HEK293T (cell line): ENCODE results near the gene BRINP3.

ENCODE experiments used
- CTCF ChIA-PET: fragments of 350-600 bp; formaldehyde crosslinking; extraction: SDS; loops from one replicate; lab custom pipeline; 2021; ENCODE audit warnings: antibody characterized with exemption, inconsistent platforms; lab: Yijun Ruan, JAX
- POLR2A ChIA-PET: fragments of 350-600 bp; formaldehyde crosslinking; extraction: SDS; loops from one replicate; lab custom pipeline; 2020; ENCODE audit warnings: antibody characterized with exemption, inconsistent platforms; lab: Yijun Ruan, JAX
- DNase-seq: peaks from one replicate; pipeline ENCODE4 v3.0.0; 2012; ENCODE audit warnings: mixed read lengths; ENCODE audit errors: extremely low spot score
- ARNT ChIP-seq: fragments of 450-650 bp; IDR thresholded peaks from 2 replicates; pipeline ENCODE4 v1.6.1; 2017; ENCODE audit warnings: mild to moderate bottlenecking
- BHLHE40 ChIP-seq: fragments of 450-650 bp; IDR thresholded peaks from 2 replicates; pipeline ENCODE4 v1.6.1; 2016; ENCODE audit warnings: mild to moderate bottlenecking, moderate library complexity, borderline replicate concordance
- CTBP1 ChIP-seq: fragments of 450-650 bp; IDR thresholded peaks from 2 replicates; pipeline ENCODE4 v1.6.1; 2016; ENCODE audit warnings: borderline replicate concordance
- ELF4 ChIP-seq: fragments of 450-650 bp; IDR thresholded peaks from 2 replicates; pipeline ENCODE4 v1.6.1; 2017; ENCODE audit warnings: antibody characterized with exemption
- FOXA1 ChIP-seq: fragments of 450-650 bp; IDR thresholded peaks from 2 replicates; pipeline ENCODE4 v1.6.1; 2016; ENCODE audit warnings: mild to moderate bottlenecking
- FOXK2 ChIP-seq: fragments of 450-650 bp; IDR thresholded peaks from 2 replicates; pipeline ENCODE4 v1.6.1; 2016; ENCODE audit warnings: mild to moderate bottlenecking
- FOXM1 ChIP-seq: fragments of 450-650 bp; IDR thresholded peaks from 2 replicates; pipeline ENCODE4 v1.6.1; 2017; ENCODE audit warnings: mild to moderate bottlenecking, borderline replicate concordance
- HDGF ChIP-seq: fragments of 450-650 bp; IDR thresholded peaks from 2 replicates; pipeline ENCODE4 v1.6.1; 2017; ENCODE audit warnings: antibody characterized with exemption, borderline replicate concordance
- L3MBTL2 ChIP-seq: fragments of 450-650 bp; conservative IDR thresholded peaks from 2 replicates; pipeline ENCODE4 v1.6.1; 2016; ENCODE audit warnings: mild to moderate bottlenecking
- LEF1 ChIP-seq: fragments of 450-650 bp; IDR thresholded peaks from 2 replicates; pipeline ENCODE4 v1.6.1; 2017; ENCODE audit warnings: mild to moderate bottlenecking, borderline replicate concordance
- NFRKB ChIP-seq: fragments of 450-650 bp; IDR thresholded peaks from 2 replicates; pipeline ENCODE4 v1.6.1; 2016; ENCODE audit warnings: mild to moderate bottlenecking, moderate library complexity
- PKNOX1 ChIP-seq: fragments of 450-650 bp; IDR thresholded peaks from 2 replicates; pipeline ENCODE4 v1.6.1; 2016
- SP1 ChIP-seq: fragments of 450-650 bp; IDR thresholded peaks from 2 replicates; pipeline ENCODE4 v1.6.1; 2017
- SUZ12 ChIP-seq: fragments of 450-650 bp; IDR thresholded peaks from 2 replicates; pipeline ENCODE4 v1.6.1; 2016; ENCODE audit warnings: mild to moderate bottlenecking
- TARDBP ChIP-seq: fragments of 450-650 bp; IDR thresholded peaks from 2 replicates; pipeline ENCODE4 v1.6.1; 2016
- ZNF384 ChIP-seq: fragments of 450-650 bp; IDR thresholded peaks from 2 replicates; pipeline ENCODE4 v1.6.1; 2016

Gene BRINP3

DNA sequence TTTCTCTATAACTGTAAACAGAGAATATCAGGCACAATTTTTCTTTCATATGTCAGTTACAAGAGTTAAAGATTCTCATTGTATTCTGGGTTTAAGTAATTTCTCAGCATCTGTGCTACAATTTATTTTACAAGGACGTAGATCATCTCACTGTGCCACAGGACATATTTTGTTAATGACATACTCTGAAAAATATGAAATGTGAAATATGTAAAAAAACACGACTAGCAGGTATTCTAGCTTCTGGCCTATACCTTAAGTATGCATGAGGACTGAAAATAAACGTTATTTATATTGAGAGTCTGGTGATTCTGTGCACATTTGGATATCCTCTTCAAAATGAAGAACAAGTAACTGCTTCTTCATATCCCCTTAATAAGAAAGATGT, 308.8 kb downstream of the BRINP3 start:
- DNase-seq = no peak
- ChIA-PET POLR2A (no interaction called here), CTCF (no interaction called here)
- no peak for TF ChIP-seq FOXK2

DNA sequence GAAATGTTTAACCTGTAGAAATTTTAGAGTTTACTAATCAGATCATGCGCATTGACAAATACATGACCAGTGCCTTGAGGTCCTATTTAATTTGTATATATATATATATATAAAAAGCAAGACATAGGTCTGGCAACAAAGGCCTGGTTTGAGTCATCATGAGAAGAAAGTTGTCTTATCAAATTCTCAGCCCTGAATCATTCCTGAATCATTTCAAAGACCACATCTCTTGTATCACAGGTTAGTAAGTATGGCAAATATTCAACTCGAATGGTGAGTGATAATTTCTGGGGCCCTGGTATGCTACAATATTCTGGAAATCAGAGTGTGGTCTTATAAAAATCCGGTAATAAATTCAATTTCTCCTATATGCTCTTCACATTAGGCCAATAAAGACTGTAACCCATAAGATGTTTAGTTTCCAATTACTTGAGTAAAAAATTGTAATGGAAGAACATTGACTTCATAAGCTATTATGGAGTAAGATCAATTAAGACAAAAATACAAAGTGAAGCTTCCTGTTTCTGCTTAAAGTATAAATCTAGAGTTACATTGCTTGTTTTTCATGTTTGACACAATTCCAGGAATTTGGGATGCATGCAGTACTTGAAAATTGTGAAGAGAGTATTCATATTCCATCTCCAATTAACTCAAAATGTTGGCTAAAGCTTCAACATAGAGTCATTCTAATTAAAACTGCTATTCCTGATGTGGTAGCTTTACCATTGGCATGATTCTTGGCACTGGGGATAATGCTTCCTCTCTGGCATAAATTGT, 309.4 kb downstream of the BRINP3 start:
- no peak for DNase-seq
- POLR2A ChIA-PET = no interaction called here
- CTCF ChIA-PET = no interaction called here
- TF ChIP-seq BHLHE40 (no peak), HDGF (no peak), SUZ12 (no peak), ZNF384 (no peak), LEF1 (no peak), SP1 (no peak), L3MBTL2 (no peak), NFRKB (no peak), ARNT (no peak), PKNOX1 (no peak), TARDBP (no peak), CTBP1 (no peak), FOXK2 (no peak)

- ChIA-PET POLR2A (no interaction called here), CTCF (no interaction called here)
- TF ChIP-seq L3MBTL2 = no peak
- no peak for TF ChIP-seq FOXK2
- no peak for TF ChIP-seq ZNF384
- no peak for TF ChIP-seq CTBP1
- no peak for TF ChIP-seq TARDBP
- no peak for TF ChIP-seq SUZ12
- TF ChIP-seq ELF4 = no peak
- no peak for TF ChIP-seq NFRKB
- no peak for TF ChIP-seq SP1
- TF ChIP-seq BHLHE40 = no peak
- TF ChIP-seq LEF1 = no peak
- TF ChIP-seq PKNOX1 = no peak
- no peak for TF ChIP-seq FOXA1
- DNase-seq = no peak
Measured at GRCh38 chr1:190159146-190159545, 318.5 kb downstream of the BRINP3 start.

DNA sequence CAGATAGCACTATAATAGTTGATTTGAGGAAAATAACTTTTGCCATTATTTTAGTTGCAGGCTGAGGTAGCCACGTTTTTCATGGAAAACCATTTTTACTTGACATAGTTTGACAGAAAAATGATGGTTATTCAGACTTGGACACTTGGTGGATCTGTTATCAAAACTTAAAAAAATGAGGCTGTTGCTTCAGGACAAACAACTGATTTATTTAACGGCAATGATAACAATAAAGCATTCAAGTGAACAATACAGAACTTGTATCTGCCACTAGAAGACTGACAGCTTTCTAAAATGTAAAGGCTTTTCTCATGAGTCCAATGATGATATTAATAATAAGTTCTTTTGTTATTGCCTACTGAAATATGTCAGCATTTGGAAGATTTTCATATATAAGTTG, 322.9 kb downstream of the BRINP3 start:
- no peak for DNase-seq
- ChIA-PET POLR2A (no interaction called here), CTCF (no interaction called here)
- TF ChIP-seq SP1 (no peak), ELF4 (no peak), ZNF384 (no peak), TARDBP (no peak), FOXA1 (no peak), BHLHE40 (no peak), HDGF (no peak), ARNT (no peak), PKNOX1 (no peak), L3MBTL2 (no peak)

DNA sequence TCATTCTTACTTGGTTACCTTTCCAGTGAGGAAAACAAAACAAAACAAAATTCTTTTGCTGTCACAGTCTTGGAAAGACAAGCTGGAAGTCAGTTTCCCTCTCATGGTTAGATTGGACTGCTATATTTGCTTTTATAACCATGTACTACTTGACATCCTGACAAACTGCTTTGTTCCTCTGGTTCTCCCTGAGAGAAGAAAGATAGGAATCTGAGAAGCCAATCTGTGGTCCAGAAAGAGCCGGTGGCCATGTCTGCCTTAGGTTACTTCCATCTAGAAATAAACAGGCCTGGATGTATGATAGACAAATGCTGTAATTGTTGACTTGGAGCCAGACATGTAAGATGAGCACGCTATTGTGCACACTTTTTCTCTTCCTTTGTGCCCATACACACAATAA, 330.0 kb downstream of the BRINP3 start:
- CTCF ChIA-PET = no interaction called here
- DNase-seq = no peak
- POLR2A ChIA-PET = no interaction called here
- TF ChIP-seq L3MBTL2 (no peak), ZNF384 (no peak), PKNOX1 (no peak), ARNT (no peak), TARDBP (no peak), SUZ12 (no peak), FOXM1 (no peak), HDGF (no peak), LEF1 (no peak), FOXK2 (no peak), FOXA1 (no peak), BHLHE40 (no peak), CTBP1 (no peak), NFRKB (no peak), ELF4 (no peak), SP1 (no peak)

GRCh38 chr1:190144650-190145049, 333.0 kb downstream of the BRINP3 start:
- no peak for TF ChIP-seq ELF4
- no peak for TF ChIP-seq SP1
- no peak for TF ChIP-seq BHLHE40
- no peak for TF ChIP-seq NFRKB
- no peak for TF ChIP-seq L3MBTL2
- TF ChIP-seq PKNOX1 = no peak
- no peak for TF ChIP-seq FOXK2
- TF ChIP-seq FOXA1 = no peak
- TF ChIP-seq LEF1 = no peak
- no peak for TF ChIP-seq ARNT
- TF ChIP-seq ZNF384 = no peak
- TF ChIP-seq CTBP1 = no peak
- TF ChIP-seq HDGF = no peak
- TF ChIP-seq TARDBP = no peak
- no peak for DNase-seq
- ChIA-PET CTCF (no interaction called here), POLR2A (no interaction called here)
